NCI-H524 (cell line): ENCODE results near the gene SLC13A3.

ENCODE experiments used
- DNase-seq, 2 experiments: peaks; one replicate each; lab custom pipeline; 2025; lab: John Stamatoyannopoulos, UW

SLC13A3 gene

DNA sequence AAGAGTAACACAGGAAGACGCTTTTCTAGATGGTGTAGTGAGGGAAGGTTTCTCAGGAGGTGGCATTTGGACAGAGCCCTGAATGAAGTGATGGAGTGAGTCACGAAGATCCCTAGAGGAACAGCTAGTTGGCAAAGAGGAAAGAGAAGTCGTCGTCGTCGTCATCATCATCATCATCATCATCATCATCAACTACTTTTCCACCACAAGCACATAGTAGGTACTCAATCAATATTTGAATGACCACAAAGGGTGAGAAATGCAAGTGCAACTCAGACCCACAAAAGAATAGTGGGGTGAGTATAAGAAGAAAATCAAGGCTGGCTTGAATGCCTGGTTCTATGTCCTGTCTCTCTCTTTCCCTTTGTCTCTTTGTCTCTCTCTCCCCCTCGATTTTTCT, 72.5 kb downstream of the SLC13A3 start:
- no peak for DNase-seq

DNA sequence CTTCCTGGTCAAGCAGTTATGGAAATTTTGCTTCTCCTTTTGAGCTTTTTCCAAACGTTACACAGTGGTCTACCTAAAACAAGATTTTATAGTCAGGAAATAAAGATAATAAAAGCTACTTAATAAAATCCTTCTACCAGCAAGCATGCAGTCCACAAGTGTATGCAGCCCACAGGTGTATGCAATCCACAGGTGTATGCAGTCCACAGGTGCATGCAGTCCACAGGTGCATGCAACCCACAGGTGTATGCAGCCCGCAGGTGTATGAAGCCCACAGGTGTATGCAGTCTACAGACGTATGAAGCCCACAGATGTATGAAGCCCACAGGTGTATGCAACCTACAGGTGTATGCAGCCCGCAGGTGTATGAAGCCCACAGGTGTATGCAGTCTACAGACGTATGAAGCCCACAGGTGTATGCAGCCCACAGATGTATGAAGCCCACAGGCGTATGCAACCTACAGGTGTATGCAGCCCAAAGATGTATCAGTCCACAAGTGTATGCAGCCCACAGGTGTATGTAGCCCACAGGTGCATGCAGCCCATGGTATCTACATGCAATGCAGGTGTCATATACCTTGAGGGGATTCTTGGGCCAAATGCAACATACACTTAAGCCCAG, 74.4 kb downstream of the SLC13A3 start:
- no peak for DNase-seq

DNA sequence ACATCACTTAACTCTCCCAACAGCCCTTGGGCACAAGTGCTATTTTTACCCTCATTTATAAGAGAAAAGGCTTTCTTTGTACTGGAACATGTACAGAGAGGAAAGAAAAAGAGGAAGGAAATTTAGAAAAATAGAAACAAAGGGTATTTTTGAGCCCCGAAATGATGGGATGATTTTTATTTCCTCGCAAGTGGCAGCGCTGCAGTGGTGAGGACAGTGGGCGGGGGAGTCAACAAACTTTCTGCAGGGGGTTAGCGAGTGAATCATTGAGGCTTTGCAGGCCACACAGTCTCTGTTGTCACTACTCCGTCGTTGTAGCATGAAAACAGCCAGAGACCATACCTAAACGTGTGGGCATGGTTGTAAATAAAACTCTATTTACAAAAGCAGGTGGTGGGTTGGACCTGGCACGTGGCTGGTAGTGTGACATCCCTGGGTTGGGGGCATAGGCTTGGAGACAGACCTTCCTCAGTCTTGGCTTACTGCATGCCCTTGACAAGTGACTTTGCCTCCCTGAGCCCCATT, 75.3 kb downstream of the SLC13A3 start:
- DNase-seq: no peak

DNA sequence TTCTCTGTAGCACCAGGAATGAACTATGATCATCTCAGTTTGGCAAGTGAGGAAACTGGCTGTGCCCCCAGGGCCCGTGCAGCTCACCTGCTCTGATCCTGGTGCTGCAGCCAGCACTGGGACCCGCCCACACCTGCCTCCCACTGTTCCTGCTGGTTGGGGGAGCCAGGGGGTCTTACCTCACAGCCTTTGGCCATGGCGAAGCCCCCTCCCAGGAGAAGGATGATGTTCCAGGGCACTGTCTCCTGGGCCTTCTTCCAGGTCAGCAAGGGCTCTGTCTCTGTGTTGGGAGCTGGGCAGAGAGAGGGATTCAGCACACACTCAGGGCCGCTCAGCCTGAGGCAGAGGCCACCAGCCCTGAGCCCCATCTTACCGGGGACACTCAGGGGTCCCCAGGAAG, 75.9 kb downstream of the SLC13A3 start:
- no peak for DNase-seq

DNA sequence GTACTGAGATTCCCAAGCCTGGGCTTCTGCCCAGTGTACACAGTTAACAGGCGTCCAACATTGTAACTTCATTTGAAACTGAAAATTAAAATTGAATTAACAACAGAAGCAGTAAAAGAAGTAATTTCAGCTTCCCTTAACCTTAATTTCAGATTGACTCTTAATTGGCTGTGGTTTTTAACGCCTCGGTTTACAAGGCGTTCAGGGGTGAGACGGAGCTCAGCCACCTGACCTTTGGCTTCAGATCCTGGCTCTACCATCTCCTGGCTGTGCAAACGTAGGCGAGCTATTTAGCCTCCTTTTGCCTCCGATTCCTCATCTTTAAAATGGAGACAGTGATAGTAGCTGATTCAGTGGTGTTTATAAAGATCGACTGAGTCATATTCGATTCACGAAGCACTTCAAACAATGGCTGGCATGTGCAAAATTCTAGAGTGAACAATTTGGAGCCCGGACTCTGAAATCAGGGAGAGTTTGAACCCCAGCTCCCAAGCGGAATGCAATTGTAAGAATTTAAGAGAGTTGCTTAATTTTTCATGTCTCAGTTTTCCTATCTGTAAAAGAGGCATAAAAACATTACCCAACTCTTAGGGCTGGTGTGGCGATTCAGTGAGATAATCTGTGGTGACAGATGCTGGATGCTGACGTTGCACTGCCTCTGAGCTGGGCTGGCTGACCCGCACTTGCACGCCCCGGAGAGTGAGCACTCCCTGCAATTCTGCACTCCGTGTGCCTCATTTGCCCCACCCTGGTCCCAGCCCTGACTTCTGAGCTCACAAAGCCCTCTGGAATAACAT, 77.3 kb downstream of the SLC13A3 start:
- peak in 1 of 2 experiments; percentile 8 for DNase-seq

DNA sequence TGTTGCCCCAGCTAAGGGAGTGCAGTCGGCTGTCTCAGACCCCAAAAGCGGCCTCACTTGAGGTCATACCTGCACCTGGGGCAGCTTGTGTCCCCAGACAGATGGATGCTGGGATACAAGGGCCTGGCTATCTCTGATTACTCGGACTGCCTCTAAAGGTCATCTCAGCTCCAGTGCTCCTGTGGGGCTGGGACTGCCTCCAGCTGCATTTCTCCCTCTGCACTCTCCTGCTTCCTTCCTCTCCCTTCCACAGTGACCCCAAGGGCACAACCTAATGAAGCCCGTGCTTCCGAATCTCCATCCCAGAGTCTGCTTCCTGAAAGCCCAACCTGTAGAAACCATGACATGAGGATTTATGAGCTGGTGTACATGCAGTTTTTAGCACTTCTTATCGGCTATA, 78.0 kb downstream of the SLC13A3 start:
- no peak for DNase-seq

DNA sequence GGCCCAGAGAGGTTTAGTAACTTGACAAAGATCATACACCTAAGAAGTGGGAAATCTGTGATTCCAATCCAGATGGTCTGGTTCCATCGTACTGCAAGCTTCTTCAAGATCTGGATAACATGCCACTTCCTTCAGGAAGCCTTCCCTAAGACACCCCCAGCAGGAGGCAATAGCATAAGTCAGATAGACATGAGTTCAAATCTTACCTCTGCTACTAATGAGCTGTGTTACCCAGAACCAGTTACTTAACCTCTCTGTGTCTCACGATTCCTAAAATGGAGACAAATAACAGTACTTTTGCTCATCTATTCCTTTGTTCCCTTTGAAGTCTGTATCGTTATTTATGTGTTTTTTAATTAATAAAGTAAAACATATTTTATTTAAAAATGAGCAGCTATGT, 78.5 kb downstream of the SLC13A3 start:
- DNase-seq: no peak

DNA sequence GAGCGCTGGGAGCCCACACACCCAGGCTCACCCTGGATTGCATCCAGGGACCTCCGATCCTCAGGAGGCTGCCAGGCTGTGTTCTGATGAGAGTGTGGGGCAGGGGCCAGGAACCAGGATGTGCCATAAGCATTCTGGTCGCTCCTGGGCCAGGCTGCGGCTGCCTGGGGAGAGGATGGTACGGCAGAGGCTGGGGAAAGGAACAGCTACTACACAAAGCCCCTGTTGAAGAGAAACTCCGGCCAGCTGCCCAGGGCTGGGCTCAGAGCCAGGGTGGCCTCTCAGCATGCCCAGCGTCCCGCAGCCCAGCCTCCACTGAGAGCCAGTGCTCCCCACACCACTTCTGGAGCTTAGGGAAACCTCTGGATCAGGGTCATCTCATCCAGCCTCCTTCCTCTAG, 79.1 kb downstream of the SLC13A3 start:
- DNase-seq: no peak

DNA sequence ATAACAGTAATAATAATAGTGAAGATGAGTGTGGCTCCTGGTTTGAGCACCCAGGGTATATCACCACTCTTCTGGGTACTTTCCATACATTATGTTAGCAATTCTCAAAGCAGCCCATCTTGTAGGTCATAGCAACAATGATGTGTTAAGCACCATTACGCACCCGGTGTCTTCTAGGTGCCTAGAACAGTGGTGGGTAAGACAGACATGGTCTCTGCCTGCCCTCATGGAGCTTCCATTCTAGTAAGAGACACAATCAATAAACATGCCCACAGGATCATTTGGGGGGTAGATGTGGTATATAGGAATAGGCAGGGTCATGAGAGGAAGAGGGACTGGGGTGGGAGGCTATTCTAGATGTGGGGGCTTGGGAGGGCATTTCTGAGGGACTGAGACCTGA, 79.8 kb downstream of the SLC13A3 start:
- no peak for DNase-seq

DNA sequence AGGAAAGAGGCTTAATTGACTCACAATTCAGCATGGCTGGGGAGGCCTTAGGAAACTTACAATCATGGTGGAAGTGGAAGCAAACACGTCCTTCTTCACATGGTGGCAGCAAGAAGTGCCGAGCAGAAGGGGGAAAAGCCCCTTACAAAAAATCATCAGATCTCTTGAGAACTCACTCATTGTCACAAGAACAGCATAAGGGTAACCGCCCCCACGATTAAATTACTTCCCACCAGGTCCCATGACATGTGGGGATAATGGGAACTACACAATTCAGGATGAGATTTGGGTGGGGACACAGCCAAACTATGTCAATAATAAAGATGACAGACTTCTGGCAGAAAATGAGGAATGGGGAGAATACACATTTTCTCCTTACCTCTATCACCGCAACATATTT, 80.3 kb downstream of the SLC13A3 start:
- DNase-seq: no peak

DNA sequence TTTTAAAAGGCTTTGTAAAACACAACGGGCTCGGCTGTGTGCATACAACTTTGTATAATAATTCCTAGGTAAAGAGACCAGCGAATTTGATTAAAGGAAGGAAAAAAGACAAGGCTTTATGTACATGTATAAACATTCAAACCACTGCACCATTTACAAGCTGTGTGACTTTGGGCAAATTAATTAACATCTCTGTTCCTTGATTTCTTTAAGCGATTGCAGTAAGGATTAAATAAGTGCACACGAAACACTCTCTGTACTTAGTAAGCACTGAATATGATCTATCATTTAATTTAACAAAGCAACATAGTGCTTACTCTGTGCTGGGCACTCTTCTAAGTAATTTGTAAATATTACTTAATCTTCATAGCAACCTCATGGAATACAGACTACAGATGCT, 81.3 kb downstream of the SLC13A3 start:
- no peak for DNase-seq

DNA sequence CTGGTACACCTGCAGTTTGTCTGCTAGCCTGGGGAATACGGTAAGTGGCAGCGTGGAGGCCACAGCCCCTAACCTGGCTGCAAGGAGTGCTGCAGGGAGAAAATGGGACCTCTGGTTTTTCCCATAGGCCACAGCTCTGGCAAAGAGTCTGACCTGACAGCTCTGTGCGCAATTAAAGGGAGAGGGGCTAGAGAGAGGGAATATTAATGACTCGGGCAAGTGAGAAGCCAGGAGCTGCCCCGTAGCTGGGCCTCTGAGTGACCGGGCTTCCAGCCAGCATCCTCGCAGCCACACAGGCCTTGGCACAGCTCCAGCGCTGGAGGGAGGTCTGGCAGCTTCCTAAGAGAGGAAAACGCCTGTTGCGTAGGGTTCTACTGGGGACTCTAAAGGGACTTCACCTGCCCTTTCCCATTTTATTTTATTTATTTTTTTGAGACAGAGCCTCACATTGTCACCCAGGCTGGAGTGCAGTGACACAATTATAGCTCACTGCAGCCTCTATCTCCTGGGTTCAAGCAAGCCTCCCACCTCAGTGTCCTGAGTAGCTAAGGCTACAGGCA, 82.6 kb downstream of the SLC13A3 start:
- DNase-seq: peak in 1 of 2 experiments; percentile 9

DNA sequence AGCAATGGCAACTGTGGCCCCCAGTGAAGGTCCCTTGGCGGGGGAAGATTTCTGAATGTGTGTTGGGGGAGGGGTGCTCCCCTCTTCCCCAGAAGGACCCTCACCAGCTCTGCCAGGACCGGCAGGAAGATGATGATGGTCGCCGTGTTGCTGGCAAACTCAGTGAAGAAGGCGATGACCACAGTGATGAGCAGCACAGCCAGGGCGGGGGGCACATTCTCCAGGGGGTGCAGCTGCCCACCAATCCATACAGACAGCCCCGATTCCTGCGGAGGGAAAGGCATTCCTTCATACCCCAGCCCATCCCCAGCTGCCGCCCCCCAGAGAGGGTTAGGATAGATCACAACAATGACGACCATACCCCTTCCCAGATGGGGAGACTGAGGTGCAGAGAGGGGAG, 85.1 kb downstream of the SLC13A3 start:
- DNase-seq: no peak

DNA sequence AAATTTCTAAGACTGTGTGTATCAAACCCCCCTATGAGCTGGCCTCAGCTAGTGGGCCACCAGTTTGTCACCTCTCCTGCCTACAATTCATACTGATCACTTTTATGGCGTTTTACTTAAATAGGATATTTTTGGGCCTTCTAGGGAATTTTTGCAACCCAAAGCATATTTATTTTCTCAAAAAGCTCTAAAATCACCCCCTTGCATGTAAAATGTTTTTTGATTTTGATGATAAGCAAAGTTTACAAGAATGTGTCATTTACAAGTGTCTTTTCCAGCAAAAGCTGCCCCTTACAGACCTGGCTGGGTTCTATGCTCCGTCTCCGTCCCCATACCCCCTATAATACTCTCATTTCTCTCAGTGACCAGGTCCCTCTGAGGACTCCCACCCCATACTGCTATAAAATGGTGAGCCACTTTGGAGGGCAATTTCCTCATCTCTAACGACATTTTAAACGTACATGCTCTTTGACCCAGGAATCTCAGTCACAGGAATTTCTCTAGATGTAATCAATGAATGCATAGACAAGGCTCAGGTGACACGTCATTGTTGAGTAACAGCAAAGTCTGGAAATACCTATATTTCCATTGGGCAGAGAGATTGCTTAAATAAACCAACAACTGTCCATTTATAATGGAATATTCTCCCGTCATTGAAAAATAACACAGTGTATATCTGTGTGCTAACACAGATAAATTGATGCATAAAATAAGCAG, 86.9 kb downstream of the SLC13A3 start:
- DNase-seq: no peak

DNA sequence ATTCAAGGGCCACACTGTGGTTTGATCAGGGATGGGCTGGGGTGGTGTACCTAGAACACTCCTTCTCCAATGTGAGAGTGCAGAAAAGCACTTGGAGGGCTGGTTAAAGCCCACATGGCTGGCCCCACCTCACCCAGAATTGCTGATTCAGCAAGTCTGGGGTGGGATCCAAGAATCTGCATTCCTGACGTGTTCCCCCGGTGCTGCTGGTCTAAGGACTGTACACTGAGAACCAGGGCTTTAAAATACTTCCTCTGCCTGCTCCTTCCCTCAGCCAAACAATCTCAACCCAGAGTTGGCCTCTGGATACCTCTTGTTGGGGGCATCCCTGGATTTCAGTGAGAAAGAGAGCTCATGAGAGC, 87.4 kb downstream of the SLC13A3 start:
- DNase-seq: no peak

DNA sequence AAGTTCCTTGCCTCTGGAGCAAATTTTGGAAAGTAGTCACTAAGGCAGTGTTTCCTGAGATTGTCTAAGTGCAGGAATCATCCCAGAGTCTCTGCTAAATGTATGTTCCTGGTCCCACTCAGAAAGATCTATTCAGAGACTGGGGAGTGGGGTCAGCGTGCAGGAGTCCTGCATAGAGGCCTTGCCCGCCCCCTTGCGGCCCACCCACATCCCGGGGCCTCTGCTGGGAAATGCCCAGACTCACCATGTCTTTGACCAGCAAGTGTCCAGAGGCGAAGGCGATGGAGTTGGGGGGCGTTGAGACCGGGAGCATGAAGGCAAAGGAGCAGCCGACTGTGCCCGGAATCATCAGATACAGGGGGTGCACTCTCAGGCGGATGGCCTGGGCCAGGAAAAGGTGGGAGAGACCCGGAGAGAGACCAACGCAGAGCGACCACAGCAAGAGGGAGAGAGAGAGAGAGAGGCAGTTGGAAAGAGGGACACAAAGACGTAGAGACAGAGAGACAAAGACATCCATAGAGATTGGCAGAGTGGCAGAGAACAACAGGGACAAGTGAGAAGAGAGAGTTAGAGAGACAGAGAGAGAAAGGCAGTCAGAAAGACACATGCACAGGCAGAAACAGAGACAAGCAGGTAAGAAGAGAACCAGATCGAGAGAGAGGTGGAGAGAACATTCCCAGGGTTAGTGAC, 87.9 kb downstream of the SLC13A3 start:
- DNase-seq: no peak

DNA sequence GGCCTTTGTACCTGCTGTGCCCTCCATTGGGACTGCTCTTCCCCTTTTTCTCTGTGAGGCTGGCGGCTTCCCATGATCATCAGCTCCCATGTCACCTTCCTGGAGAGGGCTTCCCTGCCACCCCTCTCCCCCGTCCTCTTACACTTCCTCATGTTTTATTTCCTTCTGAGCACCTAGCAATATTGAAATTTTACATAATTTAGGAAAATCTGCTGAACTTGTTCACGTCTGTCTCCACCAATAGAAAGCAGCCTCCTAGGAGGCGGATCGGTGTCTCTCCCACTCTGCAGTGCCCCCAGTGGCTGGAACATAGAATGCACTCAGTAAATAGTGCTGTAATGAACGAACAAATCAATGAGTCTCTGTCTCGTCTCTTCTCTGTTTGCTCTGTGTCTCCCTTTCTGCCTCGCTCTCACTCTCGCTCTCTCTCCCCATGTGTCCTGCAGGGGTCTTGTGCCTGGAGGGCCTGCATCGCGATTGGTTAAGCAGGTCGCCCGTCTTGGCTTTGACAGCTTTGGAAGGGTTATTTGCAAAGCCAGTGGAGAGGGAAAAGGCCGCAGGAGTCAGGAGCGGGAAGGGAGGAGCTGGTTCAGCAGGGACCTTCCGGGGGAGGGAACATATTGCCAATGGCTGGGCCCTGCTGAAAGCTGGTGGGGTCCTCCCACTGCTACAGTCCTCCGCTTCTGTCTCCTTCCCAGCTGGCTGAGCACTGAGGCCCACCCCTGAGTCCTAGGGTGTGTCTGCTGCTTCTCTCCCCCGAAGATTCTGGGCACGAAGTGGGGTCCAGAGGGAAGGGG, 88.7 kb downstream of the SLC13A3 start:
- DNase-seq: peak; percentile 53 to 59

DNA sequence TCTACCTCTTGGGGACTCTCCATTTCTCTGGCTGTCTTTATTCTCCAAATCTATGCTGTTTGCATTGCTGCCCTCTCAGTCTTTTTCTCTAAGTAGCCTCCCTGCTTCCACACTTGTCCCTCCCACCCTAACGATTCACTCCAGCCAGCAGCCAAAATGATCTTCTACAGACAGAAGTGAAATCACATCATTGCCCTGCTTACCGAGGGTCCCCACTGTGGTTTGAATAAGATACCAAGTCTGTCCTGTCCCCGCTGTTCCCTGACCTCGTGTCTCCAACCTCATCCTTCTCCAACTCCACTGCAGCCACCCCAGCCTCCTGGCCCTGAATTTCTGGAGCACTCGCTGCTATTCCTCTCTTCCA, 89.3 kb downstream of the SLC13A3 start:
- no peak for DNase-seq

DNA sequence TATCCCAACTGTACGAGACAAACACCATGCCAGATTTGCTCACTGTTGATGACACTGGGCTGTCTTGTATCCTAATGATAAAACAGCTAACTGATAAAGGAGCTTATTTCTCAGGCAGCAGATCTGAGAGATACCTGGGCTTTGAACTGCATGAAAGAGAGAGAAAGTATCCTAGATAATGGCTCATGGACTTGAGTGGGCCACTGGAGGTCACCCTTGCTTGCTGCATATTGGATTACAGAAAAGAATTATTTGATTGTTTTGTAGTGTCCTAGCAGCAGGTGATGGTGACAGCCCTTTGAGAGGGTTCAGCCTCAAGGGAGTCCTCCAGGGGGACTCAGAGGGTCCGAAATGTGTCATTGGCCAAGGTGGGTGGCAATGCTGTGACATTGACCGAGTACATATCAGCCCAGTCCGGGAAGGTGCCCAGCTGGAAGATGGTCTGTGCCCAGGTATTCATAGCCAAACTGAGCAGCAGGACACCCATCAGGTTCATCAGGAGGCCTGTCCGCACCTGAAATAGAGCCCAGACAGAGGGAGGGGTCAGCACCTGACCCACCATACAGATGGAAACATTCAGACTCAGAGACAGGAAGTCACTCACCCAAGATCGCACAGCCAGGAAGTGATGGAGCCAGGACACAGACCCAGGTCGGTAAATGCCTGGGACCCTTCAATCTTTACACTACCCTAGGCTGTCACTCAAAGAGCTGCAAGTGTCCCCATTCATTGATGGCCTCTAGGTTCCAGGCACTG, 91.4 kb downstream of the SLC13A3 start:
- DNase-seq: peak in 1 of 2 experiments; percentile 45

DNA sequence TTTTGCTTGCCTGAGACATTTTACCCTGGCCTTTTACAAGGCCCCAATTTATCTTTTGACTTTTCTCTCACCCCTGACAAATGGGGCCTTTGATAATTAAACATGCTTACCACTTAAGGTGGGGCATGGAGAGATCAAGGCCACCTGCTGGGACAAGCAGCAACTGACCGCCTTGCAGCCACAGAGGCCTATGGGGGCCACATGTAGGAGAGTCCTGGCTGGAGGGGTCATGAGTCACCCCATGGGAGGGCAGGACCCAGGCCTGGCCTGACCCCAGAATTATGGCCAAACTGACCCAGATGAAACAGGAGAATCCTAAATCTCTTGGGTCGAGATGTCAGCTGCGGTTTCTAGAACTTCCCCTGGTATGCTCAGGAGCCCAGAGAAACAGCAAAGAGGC, 92.3 kb downstream of the SLC13A3 start:
- no peak for DNase-seq
